GM12891 (cell line): Measurements from ENCODE around the gene MAP4K1. TPM values are rescaled to one million over a fixed set of nuclear protein-coding genes. Genes with fewer than 3 reads are reported as not detected.

ENCODE experiments used
- DNase-seq: peaks from one replicate; pipeline ENCODE4 v3.0.0; 2011; ENCODE audit warnings: low spot score; ENCODE audit not compliant: insufficient read length
- FAIRE-seq: peaks from 2 replicates; lab custom pipeline; 2011; peaks lifted over from hg19 to GRCh38; lab: Jason Lieb, UNC
- PAX5 ChIP-seq: IDR thresholded peaks from 2 replicates; pipeline ENCODE4 v1.6.1; 2011; ENCODE audit warnings: low read length, moderate library complexity, mild to moderate bottlenecking; ENCODE audit not compliant: insufficient read depth, severe bottlenecking
- POLR2A ChIP-seq: IDR thresholded peaks from 2 replicates; pipeline ENCODE4 v1.6.1; 2011; ENCODE audit warnings: low read depth, low read length, control low read depth
- POLR2AphosphoS5 ChIP-seq: IDR thresholded peaks from 2 replicates; pipeline ENCODE4 v1.6.1; 2011; ENCODE audit warnings: low read depth, low read length, control low read depth
- POU2F2 ChIP-seq: IDR thresholded peaks from 2 replicates; pipeline ENCODE4 v1.6.1; 2011; ENCODE audit warnings: low read depth, mild to moderate bottlenecking, control low read depth, low read length, moderate library complexity
- SPI1 ChIP-seq: IDR thresholded peaks from 2 replicates; pipeline ENCODE4 v1.6.1; 2011; ENCODE audit warnings: low read depth, low read length, control low read depth
- TAF1 ChIP-seq: IDR thresholded peaks from 2 replicates; pipeline ENCODE4 v1.6.1; 2011; ENCODE audit warnings: low read depth, low read length, control low read depth
- polyA plus RNA-seq: library from polyadenylated mRNA; unstranded; fragments of >200 nt; gene quantifications from one replicate; pipeline ENCODE4 v1.2.1, GENCODE V29; 2012; ENCODE audit warnings: low read depth, missing spikeins, inconsistent platforms; ENCODE audit not compliant: missing spikeins

The MAP4K1 gene
- 123 TPM for polyA plus RNA-seq

- peak; percentile 27; the same call in 1 of the 2 replicates for TF ChIP-seq POU2F2
- no peak for TF ChIP-seq PAX5
- peak; percentile 25; the same call in 1 of the 2 replicates for TF ChIP-seq TAF1
- peak; percentile 43; the same call in 1 of the 2 replicates for TF ChIP-seq SPI1
- peak; percentile 70 for TF ChIP-seq POLR2A
- no peak for TF ChIP-seq POLR2AphosphoS5
- DNase-seq (peak; percentile 74), FAIRE-seq (peak; percentile 99)
These were observed at the start of gene MAP4K1 for GRCh38 chr19:38617764-38618589. Gene MAP4K1 (minus strand): TSS chr19:38617953. CDS start chr19:38617895, 58 bp downstream.

- no peak for TF ChIP-seq SPI1
- no peak for TF ChIP-seq TAF1
- DNase-seq (peak; percentile 62), FAIRE-seq (peak; percentile 75)
These were observed 49.1 kb upstream of the MAP4K1 start for GRCh38 chr19:38666663-38667511.

DNA sequence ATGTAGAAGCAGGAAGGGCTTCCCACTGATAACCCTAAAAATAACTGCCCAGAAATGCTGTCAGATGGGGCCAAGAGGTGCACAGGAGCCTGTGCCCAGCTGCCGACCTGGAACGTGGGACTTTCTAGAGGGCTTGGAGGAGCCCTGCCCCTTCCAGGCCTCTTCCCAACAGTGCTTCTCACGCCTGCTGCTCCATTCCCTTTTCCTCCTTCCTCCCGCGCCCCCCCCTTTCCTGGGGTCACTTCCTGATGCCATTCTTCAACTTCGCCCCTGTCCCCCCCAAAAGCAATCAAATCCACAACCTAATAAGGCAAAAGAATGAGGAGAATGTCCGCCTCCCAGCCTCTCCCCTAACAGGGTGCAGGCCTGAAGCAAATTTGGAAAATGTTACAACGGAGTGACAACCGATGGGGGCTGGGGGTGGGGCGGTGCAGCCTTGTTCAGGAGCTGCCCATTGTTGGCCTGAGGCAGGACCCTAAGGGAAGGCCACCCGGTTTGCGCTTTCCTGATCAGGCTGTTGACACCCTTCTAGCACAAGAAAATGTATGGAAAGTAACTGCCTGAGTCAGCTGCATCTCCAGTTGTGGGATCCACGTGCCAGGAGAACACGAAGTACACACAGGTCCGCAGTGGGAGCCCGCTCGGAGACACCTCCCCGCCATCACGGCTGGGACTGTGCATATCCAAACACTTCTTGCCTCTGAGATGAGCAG, 48.4 kb upstream of the MAP4K1 start:
- TF ChIP-seq POLR2AphosphoS5 (no peak), POLR2A (no peak), TAF1 (no peak), POU2F2 (no peak), SPI1 (no peak), PAX5 (no peak)
- DNase-seq (no peak), FAIRE-seq (no peak)

DNA sequence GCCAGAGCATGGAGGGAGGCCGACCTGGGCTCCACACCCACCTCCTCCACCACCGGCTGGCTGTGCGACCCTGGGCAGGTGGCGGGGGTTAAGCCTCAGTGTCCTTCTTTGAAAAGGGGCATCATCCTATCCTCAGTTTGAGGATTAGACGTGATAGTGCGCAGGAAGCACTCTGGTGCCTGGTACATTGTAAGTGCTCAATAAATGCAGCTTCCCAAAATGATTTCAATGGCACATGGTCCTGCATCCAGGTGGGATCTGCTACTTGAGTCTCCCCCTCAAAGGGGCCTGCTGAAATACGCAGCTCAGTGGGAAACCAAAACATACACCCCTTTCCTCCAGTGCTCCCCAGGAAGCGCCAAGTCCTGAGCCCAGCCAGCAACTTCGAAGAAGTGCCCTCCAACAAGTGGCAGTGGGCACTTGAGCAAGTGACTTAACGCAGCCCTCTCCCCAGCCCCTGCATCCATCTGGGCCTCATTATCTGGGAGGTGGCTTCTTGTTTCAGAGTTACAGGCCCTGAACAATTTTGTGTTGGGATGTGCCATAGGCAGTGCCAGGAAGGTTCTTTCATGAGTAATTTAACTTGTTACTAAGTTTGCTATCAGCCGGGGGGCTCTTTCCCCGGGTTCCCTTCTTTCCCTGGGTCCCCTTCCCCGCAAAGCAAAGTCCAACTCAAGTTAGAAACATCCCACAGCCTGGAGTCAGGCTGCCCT, 47.6 kb upstream of the MAP4K1 start:
- no peak for DNase-seq
- no peak for FAIRE-seq
- no peak for TF ChIP-seq PAX5
- TF ChIP-seq POLR2A: no peak
- TF ChIP-seq TAF1: no peak
- TF ChIP-seq SPI1: no peak
- no peak for TF ChIP-seq POU2F2
- no peak for TF ChIP-seq POLR2AphosphoS5

DNA sequence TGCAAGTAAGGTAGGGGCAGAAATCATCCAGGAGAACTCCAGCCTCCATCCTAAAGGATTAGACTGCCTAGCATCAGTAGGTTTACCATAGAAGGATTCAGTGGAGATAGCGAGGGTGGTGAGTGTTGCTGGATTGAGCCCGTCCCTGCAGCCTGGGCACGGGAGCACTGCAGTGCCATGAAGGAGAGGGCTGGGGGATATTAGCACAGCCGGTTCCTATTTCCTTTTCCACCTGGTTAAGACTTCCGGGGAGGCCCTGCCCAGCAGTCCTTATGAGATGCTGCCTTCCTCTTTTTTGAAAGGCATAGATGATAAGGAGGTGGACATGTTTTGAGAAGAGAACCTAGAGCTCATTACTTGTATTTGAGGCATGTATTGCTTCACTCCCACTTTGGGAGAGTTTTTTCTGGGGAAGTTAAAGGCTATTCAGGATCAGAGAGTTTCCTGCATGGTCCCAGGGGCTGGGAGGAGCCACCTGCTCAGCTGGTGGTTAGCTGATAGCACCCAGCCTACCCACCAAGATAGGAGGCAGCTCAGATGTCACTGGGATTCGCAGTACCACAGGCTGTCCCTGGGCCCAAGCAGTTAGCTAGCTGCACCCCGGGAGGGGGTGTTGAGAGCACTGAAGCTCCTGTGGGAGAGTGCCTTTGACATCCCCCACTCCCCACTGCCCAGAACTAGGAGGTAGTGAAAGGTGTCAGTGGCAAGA, 46.9 kb upstream of the MAP4K1 start:
- FAIRE-seq (no peak), DNase-seq (no peak)
- peak; percentile 81 for TF ChIP-seq SPI1
- no peak for TF ChIP-seq POU2F2
- no peak for TF ChIP-seq POLR2A

DNA sequence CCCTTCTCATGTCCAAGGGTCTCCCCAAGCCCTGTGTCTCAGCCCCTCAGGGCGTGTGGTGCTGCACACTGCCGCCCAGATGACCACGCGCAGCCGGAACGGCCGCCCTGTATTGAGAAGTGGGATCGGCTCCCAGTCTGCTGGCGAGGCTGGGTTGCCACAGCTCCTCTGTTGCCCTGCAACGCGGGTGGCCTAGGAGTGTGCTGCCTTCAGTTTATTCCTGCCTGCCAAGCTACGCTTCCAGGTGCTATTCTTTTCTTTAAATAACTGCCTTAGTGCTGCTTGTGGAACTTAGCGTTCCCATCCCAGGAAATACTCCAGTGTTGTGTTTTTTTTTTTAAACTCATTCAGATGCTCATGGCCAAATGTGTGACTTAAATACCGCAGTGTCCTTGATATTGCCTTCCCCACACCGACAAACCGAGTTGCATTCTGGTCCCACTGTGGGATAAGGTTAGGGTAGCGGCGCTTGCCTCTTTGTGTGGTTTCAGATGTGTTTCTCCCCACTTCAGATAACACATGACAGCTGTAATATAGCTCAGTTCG, 46.3 kb upstream of the MAP4K1 start:
- DNase-seq (no peak), FAIRE-seq (no peak)

GRCh38 chr19:38663156-38663651, 45.5 kb upstream of the MAP4K1 start:
- TF ChIP-seq PAX5: no peak
- no peak for TF ChIP-seq TAF1
- TF ChIP-seq POLR2A: no peak
- no peak for TF ChIP-seq POU2F2
- TF ChIP-seq POLR2AphosphoS5: no peak
- TF ChIP-seq SPI1: no peak
- FAIRE-seq (no peak), DNase-seq (no peak)

More for the DNA sequence above, 46.3 kb upstream of the MAP4K1 start:
- TF ChIP-seq POLR2A (no peak), PAX5 (no peak), TAF1 (no peak), POLR2AphosphoS5 (0 out of 2 replicates have a peak, but pooled peaks have one; percentile 15), SPI1 (no peak), POU2F2 (no peak)

DNA sequence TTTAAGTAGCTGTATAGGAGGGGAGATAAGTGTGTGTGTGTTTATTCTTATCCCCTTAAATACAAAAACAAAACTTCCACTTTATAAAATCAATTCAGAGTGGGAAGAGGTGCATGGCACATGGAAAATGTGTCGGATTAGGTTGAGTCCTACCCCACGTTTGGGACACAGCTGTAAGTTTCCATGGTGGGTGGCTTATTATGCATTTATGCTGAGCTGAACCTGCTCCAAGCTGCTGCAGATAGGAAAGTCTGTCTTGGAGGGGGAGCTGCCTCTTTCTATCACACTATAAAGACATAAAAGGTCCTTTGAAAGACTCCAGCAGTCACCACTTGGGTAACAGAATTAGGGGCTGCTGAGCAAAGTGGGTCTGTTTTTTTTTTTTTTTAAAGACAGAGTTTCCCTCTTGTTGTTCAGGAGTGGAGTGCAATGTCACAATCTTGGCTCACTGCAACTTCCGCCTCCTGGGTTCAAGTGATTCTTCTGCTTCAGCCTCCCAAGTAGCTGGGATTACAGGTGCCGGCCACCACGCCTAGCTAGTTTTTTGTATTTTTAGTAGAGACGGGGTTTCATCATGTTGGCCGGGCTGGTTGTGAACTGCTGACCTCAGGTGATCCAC, 44.9 kb upstream of the MAP4K1 start:
- FAIRE-seq (no peak), DNase-seq (no peak)
- TF ChIP-seq SPI1 (no peak), POU2F2 (no peak), POLR2AphosphoS5 (no peak), TAF1 (no peak)
